ENCODE measurements around the gene C12orf76.
"Not testable (repeated sequence)": the region's sequence is repeated elsewhere in the genome, so short reads cannot be mapped to it uniquely, and the experiment has no call there.

DNA sequence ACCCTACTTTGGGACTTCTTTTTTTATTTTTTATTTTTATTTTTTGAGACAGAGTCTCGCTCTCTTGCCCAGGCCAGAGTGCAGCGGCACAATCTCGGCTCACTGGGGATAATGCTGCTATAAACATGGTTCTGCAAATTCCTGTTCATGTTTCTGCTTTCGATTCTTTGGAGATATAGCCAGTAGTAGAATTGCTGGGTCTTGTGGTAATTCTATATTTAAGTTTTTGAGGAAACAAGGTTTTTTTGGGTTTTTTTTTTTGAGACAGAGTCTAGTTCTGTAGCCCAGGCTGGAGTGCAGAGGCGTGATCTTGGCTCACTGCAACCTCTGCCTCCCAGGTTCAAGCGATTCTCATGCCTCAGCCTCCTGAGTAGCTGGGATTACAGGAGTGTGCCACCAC is 39.9 kb upstream of the C12orf76 start:
- TF ChIP-seq, protein P1, sequence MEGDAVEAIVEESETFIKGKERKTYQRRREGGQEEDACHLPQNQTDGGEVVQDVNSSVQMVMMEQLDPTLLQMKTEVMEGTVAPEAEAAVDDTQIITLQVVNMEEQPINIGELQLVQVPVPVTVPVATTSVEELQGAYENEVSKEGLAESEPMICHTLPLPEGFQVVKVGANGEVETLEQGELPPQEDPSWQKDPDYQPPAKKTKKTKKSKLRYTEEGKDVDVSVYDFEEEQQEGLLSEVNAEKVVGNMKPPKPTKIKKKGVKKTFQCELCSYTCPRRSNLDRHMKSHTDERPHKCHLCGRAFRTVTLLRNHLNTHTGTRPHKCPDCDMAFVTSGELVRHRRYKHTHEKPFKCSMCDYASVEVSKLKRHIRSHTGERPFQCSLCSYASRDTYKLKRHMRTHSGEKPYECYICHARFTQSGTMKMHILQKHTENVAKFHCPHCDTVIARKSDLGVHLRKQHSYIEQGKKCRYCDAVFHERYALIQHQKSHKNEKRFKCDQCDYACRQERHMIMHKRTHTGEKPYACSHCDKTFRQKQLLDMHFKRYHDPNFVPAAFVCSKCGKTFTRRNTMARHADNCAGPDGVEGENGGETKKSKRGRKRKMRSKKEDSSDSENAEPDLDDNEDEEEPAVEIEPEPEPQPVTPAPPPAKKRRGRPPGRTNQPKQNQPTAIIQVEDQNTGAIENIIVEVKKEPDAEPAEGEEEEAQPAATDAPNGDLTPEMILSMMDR (IDR thresholded peaks at IDR 0.05 in 4 of 5, conservative IDR thresholded peaks at IDR 0.05 in 1 of 5), result not testable (repeated sequence)
- not testable (repeated sequence) for TF ChIP-seq POLR2A (IDR thresholded peaks at IDR 0.05)
